ENCODE measurements around the gene EPC1.

The EPC1 gene

GRCh38 chr10:32244011-32244410 is 102.9 kb downstream of the EPC1 start:
- TF ChIP-seq ZNF521 (tag by site-specific recombination; IDR thresholded peaks at IDR 0.05), result no peak
- TF ChIP-seq ZNF157 (tag by site-specific recombination; IDR thresholded peaks at IDR 0.05), result no peak
- TF ChIP-seq ZNF514 (tag by site-specific recombination; IDR thresholded peaks at IDR 0.05), result no peak
- no peak for TF ChIP-seq ZNF362 (tag by site-specific recombination; IDR thresholded peaks at IDR 0.05)
- TF ChIP-seq ZBTB11 (tag by site-specific recombination; conservative IDR thresholded peaks at IDR 0.05; ENCODE audit: low read depth), result no peak
- TF ChIP-seq GFI1B (tag by site-specific recombination; IDR thresholded peaks at IDR 0.05), result no peak
- TF ChIP-seq ZNF248 (tag by site-specific recombination; IDR thresholded peaks at IDR 0.05), result no peak
- TF ChIP-seq SETDB1 (IDR thresholded peaks at IDR 0.05; ENCODE audit: insufficient read length, low read length), result no peak
- no peak for TF ChIP-seq ZNF843 (tag by site-specific recombination; IDR thresholded peaks at IDR 0.05)
- TF ChIP-seq ZNF211 (tag by site-specific recombination; IDR thresholded peaks at IDR 0.05; ENCODE audit: low read depth), result no peak
- TF ChIP-seq OVOL3 (tag by site-specific recombination; IDR thresholded peaks at IDR 0.05), result no peak
- no peak for TF ChIP-seq ZNF530 (tag by site-specific recombination; IDR thresholded peaks at IDR 0.05; ENCODE audit: low read depth)
- no peak for TF ChIP-seq ZBTB21 (tag by site-specific recombination; IDR thresholded peaks at IDR 0.05)
- TF ChIP-seq ZNF280D (tag by site-specific recombination; IDR thresholded peaks at IDR 0.05), result no peak
- H3K27ac ChIP-seq (ENCODE audit: extremely low read depth, low read depth, low read length), result no peak overlapping the region
- ChIA-PET CTCF (interaction anchor here (1.6 kb wide), 1 partner anchor 12 kb away, joined by 4 read pairs; no protein-coding TSS in a partner anchor), POLR2A (no interaction called here)
- H3K4me3 ChIP-seq (ENCODE audit: low read depth, low read length), result no peak overlapping the region
- H3K4me1 ChIP-seq (ENCODE audit: control insufficient read depth, insufficient read depth, low read length), result no peaks in the 10 kb centered on the region
- no peaks in the 10 kb centered on the region for H3K36me3 ChIP-seq (ENCODE audit: control insufficient read depth in 2 of 2, insufficient read depth in 1 of 2, low read length in 2 of 2)
- H3K9me3 ChIP-seq (ENCODE audit: control insufficient read depth, insufficient read depth, low read depth, low read length), result no peaks in the 10 kb centered on the region

GRCh38 chr10:32241946-32242345 is 105.0 kb downstream of the EPC1 start:
- CTCF ChIA-PET, result interaction anchor here (0.7 kb wide), 1 partner anchor 712 kb away, joined by 4 read pairs; no protein-coding TSS in a partner anchor
- H3K9me3 ChIP-seq (ENCODE audit: control insufficient read depth, insufficient read depth, low read depth, low read length), result no peaks in the 10 kb centered on the region
- POLR2A ChIA-PET, result no interaction called here
- no peak overlapping the region for H3K27ac ChIP-seq (ENCODE audit: extremely low read depth, low read depth, low read length)
- no peaks in the 10 kb centered on the region for H3K4me1 ChIP-seq (ENCODE audit: control insufficient read depth, insufficient read depth, low read length)
- H3K4me3 ChIP-seq (ENCODE audit: low read depth, low read length), result no peak overlapping the region
- H3K36me3 ChIP-seq (ENCODE audit: control insufficient read depth in 2 of 2, insufficient read depth in 1 of 2, low read length in 2 of 2), result no peaks in the 10 kb centered on the region
- TF ChIP-seq ZNF610 (tag by site-specific recombination; IDR thresholded peaks at IDR 0.05; ENCODE audit: borderline replicate concordance) (no peak), ZNF404 (tag by site-specific recombination; IDR thresholded peaks at IDR 0.05) (no peak), ZNF549 (tag by site-specific recombination; IDR thresholded peaks at IDR 0.05) (no peak), ZSCAN16 (tag by site-specific recombination; IDR thresholded peaks at IDR 0.05) (no peak), ZSCAN4 (tag by site-specific recombination; IDR thresholded peaks at IDR 0.05) (no peak), PRDM10 (tag by site-specific recombination; IDR thresholded peaks at IDR 0.05) (no peak), ZNF580 (tag by site-specific recombination; IDR thresholded peaks at IDR 0.05) (no peak), ZNF792 (tag by site-specific recombination; IDR thresholded peaks at IDR 0.05) (no peak), ZNF10 (tag by site-specific recombination; IDR thresholded peaks at IDR 0.05) (no peak), HOXC10 (CRISPR knock-in tag; IDR thresholded peaks at IDR 0.05) (no peak)
